ENCODE results near the gene PRKCD.

The PRKCD gene

GRCh38 chr3:53236112-53236841, 75.3 kb downstream of the PRKCD start:
- DNase-seq = no peak

DNA sequence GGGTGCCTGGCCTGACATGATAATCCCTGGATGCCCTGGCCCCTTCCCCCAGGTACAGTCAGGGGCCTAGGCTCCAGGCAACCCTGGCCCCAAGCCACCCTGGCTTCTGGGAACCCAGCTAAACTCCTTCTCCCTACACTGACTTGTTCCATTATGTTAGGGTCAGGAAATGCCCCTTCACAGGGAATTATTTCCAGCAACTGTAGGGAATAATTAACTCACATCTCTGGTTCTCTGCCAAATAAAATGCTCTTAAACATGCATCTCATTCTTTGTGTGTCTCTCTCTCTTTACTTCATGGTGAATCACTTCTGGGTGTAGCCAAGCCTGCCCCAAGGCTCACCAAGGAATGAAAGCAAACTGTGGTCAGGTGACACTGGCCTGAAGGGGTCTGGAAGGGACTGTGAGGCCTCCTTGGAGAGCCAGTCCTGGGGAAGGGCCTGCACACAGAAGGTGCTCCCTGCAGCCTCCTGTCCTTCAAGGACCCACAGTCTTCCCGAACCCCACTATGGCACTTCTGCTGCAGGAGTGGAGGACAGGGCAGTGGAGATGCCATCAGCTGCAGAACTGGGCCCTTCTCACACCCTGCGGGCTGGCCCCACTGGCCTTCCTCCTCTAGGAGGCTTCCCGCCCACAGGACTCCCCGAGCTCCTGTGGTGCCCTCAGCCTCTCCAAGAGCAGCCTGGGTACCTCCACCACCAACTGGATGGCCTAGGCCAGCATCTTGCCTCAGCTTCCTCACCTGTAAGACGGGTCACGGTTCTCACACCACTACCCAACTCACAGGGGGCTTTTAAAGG, 77.2 kb downstream of the PRKCD start:
- no peak for DNase-seq

- no peak for DNase-seq
Measured at GRCh38 chr3:53238886-53239285, 77.9 kb downstream of the PRKCD start.

DNA sequence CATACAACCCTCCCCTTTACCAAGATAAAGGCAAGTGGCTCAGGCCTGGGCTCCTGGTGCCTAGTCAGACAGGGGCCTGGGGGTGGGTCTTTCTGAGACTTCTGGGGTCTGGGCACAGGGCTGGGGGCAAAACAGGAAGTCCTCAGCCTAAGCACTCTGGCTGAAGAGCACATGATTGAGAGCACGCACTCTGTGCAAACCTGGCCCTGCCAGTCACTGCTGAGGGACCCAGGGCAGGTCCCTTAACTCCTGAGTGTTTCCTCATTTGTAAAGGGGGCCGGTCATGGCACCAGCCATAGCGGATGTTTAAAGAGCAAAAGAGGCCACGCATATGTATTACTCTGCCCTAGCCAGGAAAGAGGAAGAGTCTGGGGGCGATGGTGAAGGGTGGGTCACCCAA, 78.8 kb downstream of the PRKCD start:
- no peak for DNase-seq

- DNase-seq = no peak
Measured at GRCh38 chr3:53240989-53241972, 80.3 kb downstream of the PRKCD start.

- DNase-seq = no peak
Measured at GRCh38 chr3:53242155-53242554, 81.1 kb downstream of the PRKCD start.

All from right forelimb (tissue), 1 donor.